Measurements from ENCODE around the gene DUSP7. TPM values are rescaled to one million over a fixed set of nuclear protein-coding genes. Genes with fewer than 3 reads are reported as not detected.

DUSP7 gene
- total and polyA plus RNA-seq, 2 donors from 2014 or later, result 10.1 to 19.8 TPM

DNA sequence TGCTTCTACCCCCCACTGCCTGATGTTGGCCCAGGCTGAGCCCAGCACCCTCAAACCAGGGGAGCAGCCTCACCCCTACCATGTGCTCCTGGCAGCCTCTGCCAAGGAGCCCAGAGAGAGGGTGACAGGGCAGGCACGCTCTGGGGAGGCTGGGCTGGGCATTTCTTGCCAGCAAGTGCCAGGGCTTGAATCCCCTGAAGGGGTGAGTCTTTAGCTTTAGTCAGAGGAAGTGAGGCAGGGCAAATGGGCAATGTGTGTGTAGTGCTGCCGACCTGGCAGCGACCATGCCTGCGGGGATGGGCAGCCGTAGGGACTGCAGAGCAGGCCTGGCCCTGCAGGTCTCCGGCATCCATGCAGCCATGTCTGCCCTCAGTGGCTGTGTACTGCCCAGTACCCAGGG, 18.1 kb downstream of the DUSP7 start:
- Histone ChIP-seq H3K4me1 (ENCODE audit: control insufficient read depth in 2 of 3, insufficient read depth in 2 of 3, low read depth in 1 of 3, low read length in 3 of 3) (no peaks in the 10 kb centered on the region), H3K4me3 (ENCODE audit: low read length in 3 of 3) (no peak overlapping the region), H3K9me3 (ENCODE audit: control insufficient read depth in 2 of 3, insufficient read depth in 1 of 3, low read length in 3 of 3) (no peaks in the 10 kb centered on the region), H3K36me3 (ENCODE audit: control insufficient read depth in 2 of 3, insufficient read depth in 3 of 3, low read length in 3 of 3) (no peaks in the 10 kb centered on the region), H3K27me3 (ENCODE audit: control insufficient read depth, insufficient read depth, low read length) (no peaks in the 10 kb centered on the region), H3K27ac (ENCODE audit: low read depth in 2 of 2, low read length in 2 of 2) (no peak overlapping the region), H3K9ac (ENCODE audit: low read length in 3 of 3) (no peak overlapping the region)
- DNase-seq, result no peak
- no peak for FAIRE-seq
- intact Hi-C loops (cut with DNase I), result no loop called here
- TF ChIP-seq, protein P1, sequence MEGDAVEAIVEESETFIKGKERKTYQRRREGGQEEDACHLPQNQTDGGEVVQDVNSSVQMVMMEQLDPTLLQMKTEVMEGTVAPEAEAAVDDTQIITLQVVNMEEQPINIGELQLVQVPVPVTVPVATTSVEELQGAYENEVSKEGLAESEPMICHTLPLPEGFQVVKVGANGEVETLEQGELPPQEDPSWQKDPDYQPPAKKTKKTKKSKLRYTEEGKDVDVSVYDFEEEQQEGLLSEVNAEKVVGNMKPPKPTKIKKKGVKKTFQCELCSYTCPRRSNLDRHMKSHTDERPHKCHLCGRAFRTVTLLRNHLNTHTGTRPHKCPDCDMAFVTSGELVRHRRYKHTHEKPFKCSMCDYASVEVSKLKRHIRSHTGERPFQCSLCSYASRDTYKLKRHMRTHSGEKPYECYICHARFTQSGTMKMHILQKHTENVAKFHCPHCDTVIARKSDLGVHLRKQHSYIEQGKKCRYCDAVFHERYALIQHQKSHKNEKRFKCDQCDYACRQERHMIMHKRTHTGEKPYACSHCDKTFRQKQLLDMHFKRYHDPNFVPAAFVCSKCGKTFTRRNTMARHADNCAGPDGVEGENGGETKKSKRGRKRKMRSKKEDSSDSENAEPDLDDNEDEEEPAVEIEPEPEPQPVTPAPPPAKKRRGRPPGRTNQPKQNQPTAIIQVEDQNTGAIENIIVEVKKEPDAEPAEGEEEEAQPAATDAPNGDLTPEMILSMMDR (IDR thresholded peaks at IDR 0.05; ENCODE audit: borderline replicate concordance, extremely low read depth, insufficient read depth), result no peak

DNA sequence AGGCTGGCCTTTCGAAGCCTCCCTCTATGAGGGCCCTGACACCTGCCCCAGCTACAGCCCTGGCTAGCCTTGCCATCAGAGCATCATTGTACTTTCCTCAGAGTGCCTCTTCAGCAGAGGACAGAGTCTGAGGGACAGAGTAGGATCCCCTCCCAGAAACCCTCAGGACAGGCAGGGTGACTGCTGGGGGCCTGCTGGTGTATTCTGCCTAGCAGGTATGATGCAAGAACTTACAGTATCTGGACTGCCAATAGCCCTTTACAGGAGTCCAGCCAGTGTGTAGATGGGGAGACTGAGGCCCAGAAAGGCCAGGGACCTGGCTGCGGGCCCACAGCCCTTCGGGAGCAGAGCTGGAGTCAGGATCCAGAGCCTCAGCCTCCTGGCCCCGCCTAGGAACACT, 19.1 kb downstream of the DUSP7 start:
- Histone ChIP-seq H3K27me3 (ENCODE audit: control insufficient read depth, insufficient read depth, low read length) (no peaks in the 10 kb centered on the region), H3K36me3 (ENCODE audit: control insufficient read depth in 2 of 3, insufficient read depth in 3 of 3, low read length in 3 of 3) (no peaks in the 10 kb centered on the region), H3K4me1 (ENCODE audit: control insufficient read depth in 2 of 3, insufficient read depth in 2 of 3, low read depth in 1 of 3, low read length in 3 of 3) (no peaks in the 10 kb centered on the region), H3K27ac (ENCODE audit: low read depth in 2 of 2, low read length in 2 of 2) (no peak overlapping the region), H3K4me3 (ENCODE audit: low read length in 3 of 3) (no peak overlapping the region), H3K9me3 (ENCODE audit: control insufficient read depth in 2 of 3, insufficient read depth in 1 of 3, low read length in 3 of 3) (no peaks in the 10 kb centered on the region), H3K9ac (ENCODE audit: low read length in 3 of 3) (no peak overlapping the region)
- intact Hi-C loops (cut with DNase I), result no loop called here
- FAIRE-seq (no peak), DNase-seq (no peak)
- TF ChIP-seq, protein P1 (IDR thresholded peaks at IDR 0.05; ENCODE audit: borderline replicate concordance, extremely low read depth, insufficient read depth), result no peak

DNA sequence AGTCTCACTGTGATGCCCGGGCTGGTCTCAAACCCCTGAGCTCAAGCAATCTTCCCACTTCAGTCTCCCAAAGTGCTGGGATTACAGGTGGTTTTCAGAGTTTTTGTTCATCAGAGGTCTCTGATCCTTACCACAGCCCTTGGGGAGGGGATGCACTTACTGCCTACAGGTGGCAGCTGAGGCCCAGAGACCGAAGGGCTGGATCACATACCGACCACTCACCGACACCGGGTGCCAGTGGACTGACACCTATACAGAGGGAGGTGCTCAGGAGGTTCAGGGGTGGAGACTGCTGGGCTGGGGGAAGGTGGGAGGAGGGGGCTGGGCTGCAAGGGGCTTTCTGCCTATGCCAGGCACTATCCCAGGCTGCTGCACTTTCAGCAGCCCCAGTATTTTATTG, 19.5 kb downstream of the DUSP7 start:
- no peaks in the 10 kb centered on the region for H3K36me3 ChIP-seq (ENCODE audit: control insufficient read depth in 2 of 3, insufficient read depth in 3 of 3, low read length in 3 of 3)
- intact Hi-C loops (cut with DNase I), result no loop called here
- FAIRE-seq (no peak), DNase-seq (no peak)
- TF ChIP-seq, protein P1 (IDR thresholded peaks at IDR 0.05; ENCODE audit: borderline replicate concordance, extremely low read depth, insufficient read depth), result no peak
- no peaks in the 10 kb centered on the region for H3K27me3 ChIP-seq (ENCODE audit: control insufficient read depth, insufficient read depth, low read length)
- H3K4me3 ChIP-seq (ENCODE audit: low read length in 3 of 3), result no peak overlapping the region
- no peak overlapping the region for H3K27ac ChIP-seq (ENCODE audit: low read depth in 2 of 2, low read length in 2 of 2)
- H3K9me3 ChIP-seq (ENCODE audit: control insufficient read depth in 2 of 3, insufficient read depth in 1 of 3, low read length in 3 of 3), result no peaks in the 10 kb centered on the region
- H3K9ac ChIP-seq (ENCODE audit: low read length in 3 of 3), result no peak overlapping the region
- H3K4me1 ChIP-seq (ENCODE audit: control insufficient read depth in 2 of 3, insufficient read depth in 2 of 3, low read depth in 1 of 3, low read length in 3 of 3), result no peaks in the 10 kb centered on the region

DNA sequence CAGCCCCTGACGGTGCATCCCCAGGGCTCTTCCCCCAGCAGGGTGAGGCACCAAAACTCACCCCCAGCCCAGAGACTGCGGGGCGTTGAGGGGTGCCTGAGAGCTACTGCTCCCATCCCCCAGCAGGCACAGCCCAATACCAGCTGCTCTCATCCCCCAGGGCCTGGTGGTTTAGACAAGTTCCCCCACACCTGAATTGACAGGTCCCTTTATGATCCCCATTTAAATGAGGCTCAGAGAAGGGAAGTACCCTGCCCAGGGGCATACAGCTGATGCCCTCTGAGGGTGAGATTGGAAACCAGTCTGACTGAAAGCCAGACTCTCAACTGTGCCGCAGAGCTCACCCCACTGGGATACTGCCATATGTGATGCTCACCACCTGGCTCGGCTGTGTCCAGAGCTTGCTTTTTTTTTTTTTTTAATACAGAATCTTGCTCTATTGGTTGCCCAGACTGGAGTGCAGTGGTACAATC, 20.1 kb downstream of the DUSP7 start:
- H3K4me1 ChIP-seq (ENCODE audit: control insufficient read depth in 2 of 3, insufficient read depth in 2 of 3, low read depth in 1 of 3, low read length in 3 of 3), result no peaks in the 10 kb centered on the region
- no peak overlapping the region for H3K4me3 ChIP-seq (ENCODE audit: low read length in 3 of 3)
- intact Hi-C loops (cut with DNase I), result no loop called here
- H3K9me3 ChIP-seq (ENCODE audit: control insufficient read depth in 2 of 3, insufficient read depth in 1 of 3, low read length in 3 of 3), result no peaks in the 10 kb centered on the region
- no peak overlapping the region for H3K9ac ChIP-seq (ENCODE audit: low read length in 3 of 3)
- no peak for DNase-seq
- H3K27ac ChIP-seq (ENCODE audit: low read depth in 2 of 2, low read length in 2 of 2), result no peak overlapping the region
- H3K27me3 ChIP-seq (ENCODE audit: control insufficient read depth, insufficient read depth, low read length), result no peaks in the 10 kb centered on the region
- FAIRE-seq, result no peak
- H3K36me3 ChIP-seq (ENCODE audit: control insufficient read depth in 2 of 3, insufficient read depth in 3 of 3, low read length in 3 of 3), result no peaks in the 10 kb centered on the region
- TF ChIP-seq, protein P1 (IDR thresholded peaks at IDR 0.05; ENCODE audit: borderline replicate concordance, extremely low read depth, insufficient read depth), result no peak
